Thoracic aorta (tissue), 2 donors: ENCODE results near the gene BCKDK. TPM values are rescaled to one million over a fixed set of nuclear protein-coding genes. Genes with fewer than 3 reads are reported as not detected.

Experiments
- ATAC-seq: fragments of 150-250 bp; one replicate; pipeline ENCODE4 v1.8.0; 2017; ENCODE audit warnings: low read depth; ENCODE audit not compliant: insufficient number of reproducible peaks, low FRiP score
- DNase-seq: peaks from one replicate; pipeline ENCODE4 v3.0.0-alpha.2; 2020; ENCODE audit warnings: low spot score
- H3K27ac ChIP-seq, 2 donors: fragments of 200-600 bp; sonication (generic); 1 replicate in 1 of 2; 2 replicates in 1 of 2; pipeline ENCODE4 v1.5.1; 2016; ENCODE audit warnings: mild to moderate bottlenecking in 2 of 2, moderate library complexity in 2 of 2
- H3K27me3 ChIP-seq: fragments of 200-600 bp; sonication (generic); replicated peaks from 2 replicates; pipeline ENCODE4 v1.6.0; 2016; ENCODE audit warnings: mild to moderate bottlenecking; ENCODE audit not compliant: insufficient read depth
- H3K36me3 ChIP-seq: fragments of 200-600 bp; sonication (generic); one replicate; pipeline ENCODE4 v1.5.1; 2016
- H3K4me1 ChIP-seq, 2 donors: fragments of 200-600 bp; sonication (generic); 1 replicate in 1 of 2; 2 replicates in 1 of 2; pipeline versions ENCODE4 v1.5.1 to v1.6.0; 2016; ENCODE audit warnings: low read depth in 2 of 2, mild to moderate bottlenecking in 1 of 2; ENCODE audit not compliant: control insufficient read depth in 1 of 2
- H3K4me3 ChIP-seq: fragments of 200-600 bp; sonication (generic); 2 replicates; pipeline ENCODE4 v1.5.1; 2016; ENCODE audit warnings: mild to moderate bottlenecking
- H3K9me3 ChIP-seq: fragments of 200-600 bp; sonication (generic); 2 replicates; pipeline ENCODE4 v1.5.1; 2016
- total RNA-seq, 2 donors: library from RNA; depleted of rRNA; stranded (reverse); fragments of >200 nt; gene quantifications; one replicate each; pipeline versions ENCODE4 v1.1.0 to v1.2.3, GENCODE V29; 2016
- TF ChIP-seq, protein P1 (sequence below): fragments of 200-600 bp; sonication (generic); IDR thresholded peaks from one replicate; pipeline ENCODE4 v1.5.1; 2019; ENCODE audit warnings: antibody characterized with exemption

The BCKDK gene
- total RNA-seq, 2 donors from 2014 or later: 35.1 to 58.5 TPM

DNA sequence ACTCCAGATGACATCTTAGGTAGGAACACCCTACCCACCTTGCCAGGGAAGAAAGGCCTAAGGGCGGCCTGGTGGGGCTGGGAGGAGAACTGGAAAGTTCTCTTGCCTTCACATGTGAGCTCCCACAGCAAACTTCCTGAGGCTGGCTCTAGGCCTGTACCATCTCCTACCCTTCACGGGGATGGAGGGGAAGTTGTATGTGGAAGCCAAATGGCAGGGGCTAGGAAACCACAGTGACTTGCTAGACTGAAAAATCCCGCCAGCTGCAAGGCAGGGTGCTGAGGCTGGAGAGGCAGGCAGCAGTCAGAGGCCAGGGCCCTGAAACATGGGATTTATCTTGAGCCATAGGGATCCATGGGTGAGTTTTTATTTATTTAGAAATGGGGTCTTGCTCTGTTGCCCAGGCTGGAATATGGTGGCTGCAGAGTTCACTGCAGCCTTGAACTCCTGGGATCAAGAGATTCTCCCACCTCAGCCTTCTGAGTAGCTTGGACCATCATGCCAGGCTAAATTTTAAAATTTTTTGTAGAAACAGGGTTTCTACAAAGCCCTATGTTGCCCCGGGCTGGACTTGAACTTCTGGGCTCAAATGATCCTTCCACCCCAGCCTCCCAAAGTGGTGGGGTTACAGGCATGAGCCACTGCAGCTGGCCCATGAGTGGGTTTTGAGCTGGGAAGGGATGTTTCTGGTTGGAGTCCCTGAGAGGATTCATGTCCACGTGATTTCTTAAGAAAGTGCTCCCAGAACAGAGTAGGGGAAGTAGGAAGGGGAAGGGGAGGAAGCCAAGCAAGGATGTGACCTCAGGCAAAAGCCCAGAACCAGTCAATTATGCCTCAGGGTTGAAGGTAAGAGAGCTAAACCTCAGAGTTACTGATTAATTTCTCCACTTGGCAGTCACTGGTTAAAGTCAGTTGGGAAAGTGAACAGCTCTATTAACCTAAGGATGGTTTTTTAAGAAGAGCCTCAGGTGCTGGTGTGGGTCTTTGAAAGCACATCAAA lies 5.2 kb downstream of the BCKDK start:
- ATAC-seq: no peak

DNA sequence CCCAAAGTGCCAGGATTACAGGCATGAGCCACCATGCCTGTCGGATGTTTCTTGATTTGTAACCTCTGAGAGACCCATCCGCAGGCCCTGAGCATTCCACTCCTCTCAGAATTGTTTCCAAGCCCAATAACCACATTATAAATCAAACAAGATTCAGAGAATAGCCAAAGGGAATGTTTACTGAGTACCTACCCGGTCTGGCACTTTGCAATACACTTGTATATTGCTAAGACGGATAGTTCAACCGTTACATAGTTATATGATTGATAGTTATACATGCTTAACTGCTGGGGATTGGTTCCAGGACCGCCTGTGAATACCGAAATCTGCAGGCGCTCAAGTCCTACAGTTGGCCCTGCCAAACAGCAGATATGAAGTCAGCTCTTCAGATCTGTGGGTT lies 6.3 kb downstream of the BCKDK start:
- TF ChIP-seq, protein P1, sequence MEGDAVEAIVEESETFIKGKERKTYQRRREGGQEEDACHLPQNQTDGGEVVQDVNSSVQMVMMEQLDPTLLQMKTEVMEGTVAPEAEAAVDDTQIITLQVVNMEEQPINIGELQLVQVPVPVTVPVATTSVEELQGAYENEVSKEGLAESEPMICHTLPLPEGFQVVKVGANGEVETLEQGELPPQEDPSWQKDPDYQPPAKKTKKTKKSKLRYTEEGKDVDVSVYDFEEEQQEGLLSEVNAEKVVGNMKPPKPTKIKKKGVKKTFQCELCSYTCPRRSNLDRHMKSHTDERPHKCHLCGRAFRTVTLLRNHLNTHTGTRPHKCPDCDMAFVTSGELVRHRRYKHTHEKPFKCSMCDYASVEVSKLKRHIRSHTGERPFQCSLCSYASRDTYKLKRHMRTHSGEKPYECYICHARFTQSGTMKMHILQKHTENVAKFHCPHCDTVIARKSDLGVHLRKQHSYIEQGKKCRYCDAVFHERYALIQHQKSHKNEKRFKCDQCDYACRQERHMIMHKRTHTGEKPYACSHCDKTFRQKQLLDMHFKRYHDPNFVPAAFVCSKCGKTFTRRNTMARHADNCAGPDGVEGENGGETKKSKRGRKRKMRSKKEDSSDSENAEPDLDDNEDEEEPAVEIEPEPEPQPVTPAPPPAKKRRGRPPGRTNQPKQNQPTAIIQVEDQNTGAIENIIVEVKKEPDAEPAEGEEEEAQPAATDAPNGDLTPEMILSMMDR: no peak
- Histone ChIP-seq H3K9me3 (no peaks in the 10 kb centered on the region), H3K4me1 (peaks cover 11 to 36% of the 10 kb centered on the region in 2 donors), H3K27ac (no peak overlapping the region), H3K4me3 (no peak overlapping the region), H3K27me3 (no peaks in the 10 kb centered on the region), H3K36me3 (peaks cover 29% of the 10 kb centered on the region)
- ATAC-seq: no peak
- DNase-seq: no peak

More for the DNA sequence above, 5.2 kb downstream of the BCKDK start:
- Histone ChIP-seq H3K27ac (peak overlapping the region in 1 of 2 donors; percentile 45), H3K4me1 (peaks cover 6 to 35% of the 10 kb centered on the region in 2 donors), H3K36me3 (peaks cover 29% of the 10 kb centered on the region), H3K4me3 (no peak overlapping the region), H3K27me3 (no peaks in the 10 kb centered on the region), H3K9me3 (no peaks in the 10 kb centered on the region)
- TF ChIP-seq, protein P1: no peak
- DNase-seq: no peak

DNA sequence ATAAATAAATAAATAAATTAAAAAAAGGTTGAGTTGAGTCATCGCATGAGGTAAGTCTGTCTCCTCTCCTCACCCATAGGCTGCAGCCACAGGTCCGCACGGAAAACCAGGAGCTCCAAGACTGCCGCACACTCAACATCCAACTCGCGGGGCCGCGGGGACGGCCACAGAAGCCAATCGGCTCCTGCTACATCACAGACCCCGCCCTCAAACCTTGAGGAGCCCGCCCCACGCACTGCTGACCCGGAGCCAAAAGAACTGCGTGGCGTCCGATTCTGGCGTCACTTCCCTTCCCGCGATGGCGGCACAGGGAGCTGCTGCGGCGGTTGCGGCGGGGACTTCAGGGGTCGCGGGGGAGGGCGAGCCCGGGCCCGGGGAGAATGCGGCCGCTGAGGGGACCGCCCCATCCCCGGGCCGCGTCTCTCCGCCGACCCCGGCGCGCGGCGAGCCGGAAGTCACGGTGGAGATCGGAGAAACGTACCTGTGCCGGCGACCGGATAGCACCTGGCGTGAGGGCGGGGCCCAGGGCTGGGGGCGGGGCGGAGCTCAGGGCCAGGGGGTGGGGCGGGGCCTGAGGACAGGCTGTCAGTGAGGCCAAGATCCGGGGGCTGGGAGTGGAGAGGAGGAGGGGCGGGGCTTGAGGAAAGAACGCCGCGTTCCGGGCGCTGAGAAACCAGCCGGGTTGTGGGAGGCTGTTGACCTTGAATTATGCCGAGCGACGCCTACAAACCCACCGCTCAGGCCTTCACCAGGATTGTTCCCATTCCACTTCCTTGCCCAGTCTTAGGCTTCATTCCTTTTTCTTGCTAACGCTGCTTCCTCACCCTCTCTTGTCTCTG lies 9.4 kb downstream of the BCKDK start, which contains the start of gene KAT8:
KAT8 (plus strand) TSS at position 281 of the 839 bp plus-strand sequence; CDS start at position 299, 18 bp downstream.
- H3K36me3 ChIP-seq: peaks cover 20% of the 10 kb centered on the region
- H3K4me1 ChIP-seq: peaks cover 11 to 25% of the 10 kb centered on the region in 2 donors
- ATAC-seq: peak; percentile 86
- peak within 1 kb of the TSS; percentile 79 for H3K4me3 ChIP-seq
- H3K27ac ChIP-seq: peak within 1 kb of the TSS; percentile 82 to 91
- TF ChIP-seq, protein P1: no peak
- peak; percentile 98 for DNase-seq
- H3K9me3 ChIP-seq: no peaks in the 10 kb centered on the region
- H3K27me3 ChIP-seq: no peaks in the 10 kb centered on the region

DNA sequence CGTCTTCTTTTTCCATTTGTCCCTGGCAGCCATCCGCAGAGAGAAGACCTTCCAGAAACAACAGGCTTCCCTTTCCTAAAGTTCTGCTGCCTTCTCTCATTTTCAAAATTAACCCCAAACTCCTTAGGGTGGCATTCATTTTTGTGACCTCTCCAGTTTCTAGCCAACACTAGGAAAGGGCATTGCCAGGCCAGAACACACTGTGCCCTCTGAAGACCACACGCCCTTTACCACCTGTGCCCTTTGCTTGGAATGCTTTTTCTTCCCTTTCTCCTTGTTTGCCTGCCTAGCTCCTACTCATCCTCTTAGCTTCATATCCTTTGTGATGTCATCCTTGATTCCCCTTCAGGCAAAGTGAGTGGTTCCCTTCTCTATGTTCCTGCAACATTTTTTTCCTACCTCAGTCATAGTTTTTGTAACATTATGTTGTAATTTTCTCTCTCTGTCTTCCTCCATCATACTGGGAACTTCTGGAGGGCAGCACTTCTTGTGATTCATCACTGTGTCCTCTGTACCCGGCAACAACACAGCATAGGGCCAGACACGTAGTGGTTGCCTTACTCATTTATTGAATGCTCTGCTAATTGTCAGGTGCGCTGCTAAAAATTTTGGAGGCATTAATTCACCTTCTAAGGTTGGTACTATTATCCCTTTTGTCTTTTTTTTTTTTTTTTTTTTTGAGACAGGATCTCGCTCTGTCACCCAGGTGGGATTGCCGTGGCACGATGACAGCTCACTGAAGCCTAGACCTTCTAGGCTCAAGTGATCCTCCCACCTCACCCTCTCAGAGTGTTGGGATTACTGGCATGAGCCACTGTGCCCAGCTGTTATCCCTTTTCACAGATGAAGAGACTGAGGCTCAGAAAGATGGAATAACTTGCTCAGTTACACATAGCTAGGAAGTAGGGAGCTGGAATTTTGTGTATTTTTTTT lies 10.3 kb downstream of the BCKDK start:
- ATAC-seq (no peak), DNase-seq (no peak)
- Histone ChIP-seq H3K36me3 (peaks cover 20% of the 10 kb centered on the region), H3K4me3 (peak overlapping the region; percentile 79), H3K9me3 (no peaks in the 10 kb centered on the region), H3K4me1 (peaks cover 11 to 17% of the 10 kb centered on the region in 2 donors), H3K27me3 (no peaks in the 10 kb centered on the region), H3K27ac (peak overlapping the region; percentile 82 to 91)
- TF ChIP-seq, protein P1: no peak
